GM10248 (cell line): ENCODE measurements around the gene STAG1.
"Not testable (repeated sequence)": the region's sequence is repeated elsewhere in the genome, so short reads cannot be mapped to it uniquely, and the experiment has no call there.

ENCODE experiments used
- CTCF ChIA-PET: fragments of 300-600 bp; sonication (Branson Sonifier 250); formaldehyde crosslinking; extraction: SDS; loops from one replicate; lab custom pipeline; 2021; ENCODE audit warnings: antibody characterized with exemption; lab: Yijun Ruan, JAX
- POLR2A ChIA-PET: fragments of 350-650 bp; sonication (Branson Sonifier 250); formaldehyde crosslinking; extraction: SDS; loops from one replicate; lab custom pipeline; 2020; ENCODE audit warnings: antibody characterized with exemption; lab: Yijun Ruan, JAX
- DNase-seq: peaks from one replicate; pipeline ENCODE4 v3.0.0; 2012; ENCODE audit errors: extremely low spot score
- TF ChIP-seq, protein P1 (sequence below): IDR thresholded peaks from 2 replicates; pipeline ENCODE4 v1.5.1; 2012; ENCODE audit warnings: mild to moderate bottlenecking, low read depth; ENCODE audit errors: extremely low read depth, missing control alignments, control extremely low read depth

STAG1 gene

GRCh38 chr3:136675150-136675858 is 76.9 kb downstream of the STAG1 start:
- ChIA-PET CTCF (interaction anchor here (1.4 to 2.6 kb wide), 5 partner anchors 11 to 77 kb away, joined by 3 to 11 read pairs (median 4); no protein-coding TSS in a partner anchor), POLR2A (no interaction called here)

DNA sequence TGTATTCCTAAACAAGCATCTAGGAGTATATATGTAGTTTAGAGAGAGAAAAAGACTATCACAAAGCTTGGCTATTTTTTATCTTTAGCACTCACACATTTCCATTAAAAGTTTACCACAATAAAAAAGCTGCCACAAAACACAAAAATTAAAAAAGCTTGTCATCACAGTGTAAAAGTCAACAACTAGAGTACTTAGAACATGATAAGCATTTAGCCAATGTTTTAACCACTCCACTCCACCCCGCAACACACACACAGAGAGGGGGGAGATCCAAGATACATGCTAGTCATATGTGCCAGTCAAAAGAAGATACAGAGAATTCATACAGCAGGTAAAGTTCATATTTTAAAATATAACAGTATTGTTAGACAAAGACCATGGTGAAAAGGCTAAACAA is 79.7 kb downstream of the STAG1 start:
- POLR2A ChIA-PET: no interaction called here
- CTCF ChIA-PET: interaction anchor here (1.1 to 1.6 kb wide), 2 partner anchors 34 to 80 kb away, joined by 3 to 5 read pairs; partner anchors contain the start of gene STAG1
- DNase-seq: no peak
- TF ChIP-seq, protein P1, sequence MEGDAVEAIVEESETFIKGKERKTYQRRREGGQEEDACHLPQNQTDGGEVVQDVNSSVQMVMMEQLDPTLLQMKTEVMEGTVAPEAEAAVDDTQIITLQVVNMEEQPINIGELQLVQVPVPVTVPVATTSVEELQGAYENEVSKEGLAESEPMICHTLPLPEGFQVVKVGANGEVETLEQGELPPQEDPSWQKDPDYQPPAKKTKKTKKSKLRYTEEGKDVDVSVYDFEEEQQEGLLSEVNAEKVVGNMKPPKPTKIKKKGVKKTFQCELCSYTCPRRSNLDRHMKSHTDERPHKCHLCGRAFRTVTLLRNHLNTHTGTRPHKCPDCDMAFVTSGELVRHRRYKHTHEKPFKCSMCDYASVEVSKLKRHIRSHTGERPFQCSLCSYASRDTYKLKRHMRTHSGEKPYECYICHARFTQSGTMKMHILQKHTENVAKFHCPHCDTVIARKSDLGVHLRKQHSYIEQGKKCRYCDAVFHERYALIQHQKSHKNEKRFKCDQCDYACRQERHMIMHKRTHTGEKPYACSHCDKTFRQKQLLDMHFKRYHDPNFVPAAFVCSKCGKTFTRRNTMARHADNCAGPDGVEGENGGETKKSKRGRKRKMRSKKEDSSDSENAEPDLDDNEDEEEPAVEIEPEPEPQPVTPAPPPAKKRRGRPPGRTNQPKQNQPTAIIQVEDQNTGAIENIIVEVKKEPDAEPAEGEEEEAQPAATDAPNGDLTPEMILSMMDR: no peak

More at GRCh38 chr3:136675150-136675858, 76.9 kb downstream of the STAG1 start:
- DNase-seq: no peak
- TF ChIP-seq, protein P1: no peak

GRCh38 chr3:136671921-136672320 is 80.3 kb downstream of the STAG1 start:
- DNase-seq: no peak
- CTCF ChIA-PET: interaction anchor here (1.1 to 1.6 kb wide), 2 partner anchors 34 to 80 kb away, joined by 3 to 5 read pairs; partner anchors contain the start of gene STAG1
- TF ChIP-seq, protein P1: no peak
- POLR2A ChIA-PET: no interaction called here

DNA sequence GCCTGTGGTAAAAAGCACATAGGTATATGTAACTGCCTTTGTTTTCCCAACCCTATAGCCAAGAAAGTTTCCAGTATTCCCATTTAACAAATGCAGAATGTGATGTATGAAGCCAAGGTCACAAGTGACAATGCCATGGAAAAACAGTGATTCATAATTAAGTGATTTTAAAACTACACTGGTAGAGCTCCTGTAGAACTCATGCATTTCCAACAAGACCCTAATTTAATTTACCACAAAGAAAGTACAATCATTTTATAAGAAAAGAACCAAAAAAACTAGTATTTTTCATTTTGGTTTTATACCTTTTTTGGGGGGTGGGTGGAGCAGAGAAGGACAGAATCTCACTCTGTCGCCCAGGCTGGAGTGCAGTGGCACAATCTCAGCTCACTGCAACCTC is 82.0 kb downstream of the STAG1 start:
- no peak for DNase-seq
- POLR2A ChIA-PET: no interaction called here
- TF ChIP-seq, protein P1: no peak
- CTCF ChIA-PET: no interaction called here

DNA sequence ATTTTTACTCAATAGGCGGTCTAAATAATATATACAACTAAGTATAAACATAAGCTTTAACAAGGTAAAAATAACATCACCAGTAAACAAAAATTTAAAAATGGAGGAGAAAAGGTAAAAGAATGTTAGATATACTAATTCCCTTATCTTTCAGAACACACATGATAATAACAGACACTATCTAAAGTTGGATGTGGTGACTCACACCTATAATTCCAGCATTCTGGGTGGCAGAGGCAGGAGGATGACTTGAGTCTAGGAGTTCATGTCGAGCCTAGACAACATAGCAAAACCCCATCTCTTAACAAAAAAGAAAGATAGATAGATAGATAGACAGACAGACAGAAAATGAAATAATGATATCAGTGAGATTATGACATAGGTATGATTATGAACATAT is 85.1 kb downstream of the STAG1 start:
- ChIA-PET POLR2A (no interaction called here), CTCF (interaction anchor here (0.8 to 1.3 kb wide), 2 partner anchors 10 to 18 kb away, joined by 3 read pairs; no protein-coding TSS in a partner anchor)
- TF ChIP-seq, protein P1: no peak
- no peak for DNase-seq

GRCh38 chr3:136666301-136666700 is 85.9 kb downstream of the STAG1 start:
- POLR2A ChIA-PET, DNase-seq: not testable (repeated sequence)
- CTCF ChIA-PET: interaction anchor here (1.3 kb wide), 1 partner anchor 11 kb away, joined by 3 read pairs; no protein-coding TSS in a partner anchor

- no peak for DNase-seq
- ChIA-PET POLR2A (no interaction called here), CTCF (interaction anchor here (2.3 kb wide), 1 partner anchor 9 kb away, joined by 8 read pairs; no protein-coding TSS in a partner anchor)
- TF ChIP-seq, protein P1: no peak
Measured at GRCh38 chr3:136664771-136665170, 87.4 kb downstream of the STAG1 start.
